Measurements from ENCODE around the gene SPOCK1.
"Not testable (repeated sequence)": the region's sequence is repeated elsewhere in the genome, so short reads cannot be mapped to it uniquely, and the experiment has no call there.

The SPOCK1 gene

GRCh38 chr5:137504916-137505315, 5.8 kb upstream of the SPOCK1 start:
- Mint-ChIP-seq H3K27ac (no peak overlapping the region), H3K4me3 (no peak overlapping the region), H3K36me3 (ENCODE audit: low read depth) (no peaks in the 10 kb centered on the region), H3K4me1 (no peaks in the 10 kb centered on the region), H3K9me3 (no peaks in the 10 kb centered on the region), H3K27me3 (ENCODE audit: low read depth, poor library complexity) (peaks cover 33% of the 10 kb centered on the region)
- DNase-seq, result no peak
- no peak for TF ChIP-seq CTCF (IDR thresholded peaks at IDR 0.05)

DNA sequence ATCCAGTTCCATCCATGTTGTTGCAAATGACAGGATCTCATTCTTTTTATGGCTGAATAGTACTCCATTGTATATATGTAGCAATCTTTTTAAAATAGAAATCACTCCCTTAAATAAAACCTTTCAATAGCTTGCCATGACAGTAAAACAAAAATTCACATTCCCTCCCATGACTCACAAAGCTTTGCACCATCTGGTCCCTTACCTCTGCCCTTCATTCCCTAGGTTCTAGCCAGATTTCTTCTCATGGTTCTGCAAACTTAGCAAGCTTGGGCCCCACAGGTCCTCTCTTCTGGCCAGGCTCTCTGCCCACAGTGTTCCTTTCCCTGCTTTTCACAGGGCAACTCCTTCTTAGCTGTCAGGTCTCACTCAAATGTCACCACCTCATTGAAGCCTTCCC, 4.3 kb upstream of the SPOCK1 start:
- DNase-seq, result no peak
- H3K4me3 Mint-ChIP-seq, result no peak overlapping the region
- no peak overlapping the region for H3K27ac Mint-ChIP-seq
- H3K36me3 Mint-ChIP-seq (ENCODE audit: low read depth), result no peaks in the 10 kb centered on the region
- no peaks in the 10 kb centered on the region for H3K4me1 Mint-ChIP-seq
- H3K9me3 Mint-ChIP-seq, result no peaks in the 10 kb centered on the region
- no peak for TF ChIP-seq CTCF (IDR thresholded peaks at IDR 0.05)
- peaks cover 26% of the 10 kb centered on the region for H3K27me3 Mint-ChIP-seq (ENCODE audit: low read depth, poor library complexity)

GRCh38 chr5:137502632-137503031, 3.5 kb upstream of the SPOCK1 start:
- Mint-ChIP-seq H3K9me3 (no peaks in the 10 kb centered on the region), H3K4me3 (no peak overlapping the region), H3K36me3 (ENCODE audit: low read depth) (no peaks in the 10 kb centered on the region), H3K27ac (no peak overlapping the region), H3K27me3 (ENCODE audit: low read depth, poor library complexity) (peaks cover 32% of the 10 kb centered on the region), H3K4me1 (no peaks in the 10 kb centered on the region)
- no peak for TF ChIP-seq CTCF (IDR thresholded peaks at IDR 0.05)
- no peak for DNase-seq

DNA sequence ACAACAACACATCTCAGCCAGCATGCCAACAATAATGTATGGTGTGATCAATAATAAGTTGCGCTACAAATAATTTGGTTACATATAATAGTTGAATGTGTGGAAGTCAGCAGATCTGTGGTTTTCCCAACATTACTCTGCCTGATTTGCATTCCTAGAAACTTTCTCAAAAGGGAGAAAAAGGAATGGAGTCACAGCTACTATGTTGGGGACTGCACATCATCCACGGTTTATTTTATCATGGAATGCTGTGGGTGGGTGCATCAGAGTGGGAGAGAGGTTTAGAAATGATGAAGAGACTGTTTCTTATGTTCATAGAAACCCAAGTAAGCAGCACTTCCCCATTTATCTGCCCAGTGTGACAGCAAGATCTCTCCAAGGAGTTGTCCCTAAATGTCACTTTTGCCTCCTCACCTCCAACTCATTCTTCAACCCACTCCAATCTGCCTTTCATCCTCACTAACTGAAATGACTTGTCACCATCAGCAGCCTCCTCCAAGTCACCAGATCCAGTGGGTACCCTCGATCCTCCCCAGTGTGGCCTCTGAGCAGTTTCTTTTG, 2.8 kb upstream of the SPOCK1 start:
- Mint-ChIP-seq H3K27ac (no peak overlapping the region), H3K36me3 (ENCODE audit: low read depth) (no peaks in the 10 kb centered on the region), H3K9me3 (no peaks in the 10 kb centered on the region), H3K27me3 (ENCODE audit: low read depth, poor library complexity) (peaks cover 36% of the 10 kb centered on the region), H3K4me3 (no peak overlapping the region), H3K4me1 (no peaks in the 10 kb centered on the region)
- no peak for DNase-seq
- TF ChIP-seq CTCF (IDR thresholded peaks at IDR 0.05), result no peak

- DNase-seq, result no peak
- Mint-ChIP-seq H3K27ac (no peak overlapping the region), H3K36me3 (ENCODE audit: low read depth) (no peaks in the 10 kb centered on the region), H3K9me3 (no peaks in the 10 kb centered on the region), H3K4me3 (no peak overlapping the region), H3K27me3 (ENCODE audit: low read depth, poor library complexity) (peaks cover 39% of the 10 kb centered on the region), H3K4me1 (no peaks in the 10 kb centered on the region)
- TF ChIP-seq CTCF (IDR thresholded peaks at IDR 0.05), result no peak
Measured at GRCh38 chr5:137501226-137501625, 2.1 kb upstream of the SPOCK1 start.

DNA sequence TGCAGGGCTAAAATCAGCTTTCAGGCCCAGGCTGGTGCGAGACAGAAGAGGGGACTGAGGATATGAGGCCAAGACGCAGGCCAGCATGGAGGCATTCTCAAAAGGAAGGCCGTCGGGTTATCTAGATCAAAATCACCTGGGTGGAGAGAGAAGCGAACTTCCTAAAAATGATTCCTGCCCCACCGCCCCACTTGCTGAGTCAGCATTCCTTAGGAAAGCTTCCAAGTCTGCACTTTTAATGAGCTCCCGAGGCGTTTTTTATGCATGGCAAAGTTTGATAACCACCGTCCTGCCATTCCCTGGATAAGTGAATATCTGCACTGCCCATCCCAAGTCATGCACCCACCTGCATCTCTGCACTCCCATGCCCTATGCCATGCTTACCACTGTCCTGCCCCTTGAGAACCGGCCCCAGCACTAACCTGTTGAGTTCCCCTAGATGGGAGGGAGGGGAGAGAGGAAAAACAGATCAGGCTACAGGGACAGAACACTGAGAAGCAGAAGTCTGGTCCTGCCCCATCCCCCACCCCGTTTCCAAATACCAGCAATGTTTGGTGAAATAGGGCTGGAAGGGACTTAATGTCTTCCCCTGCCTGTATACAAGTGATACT, 1.6 kb upstream of the SPOCK1 start:
- no peak for DNase-seq
- no peak for TF ChIP-seq CTCF (IDR thresholded peaks at IDR 0.05)
- Mint-ChIP-seq H3K36me3 (ENCODE audit: low read depth) (no peaks in the 10 kb centered on the region), H3K4me3 (no peak overlapping the region), H3K27me3 (ENCODE audit: low read depth, poor library complexity) (peaks cover 44% of the 10 kb centered on the region), H3K9me3 (no peaks in the 10 kb centered on the region), H3K27ac (no peak overlapping the region), H3K4me1 (no peaks in the 10 kb centered on the region)

DNA sequence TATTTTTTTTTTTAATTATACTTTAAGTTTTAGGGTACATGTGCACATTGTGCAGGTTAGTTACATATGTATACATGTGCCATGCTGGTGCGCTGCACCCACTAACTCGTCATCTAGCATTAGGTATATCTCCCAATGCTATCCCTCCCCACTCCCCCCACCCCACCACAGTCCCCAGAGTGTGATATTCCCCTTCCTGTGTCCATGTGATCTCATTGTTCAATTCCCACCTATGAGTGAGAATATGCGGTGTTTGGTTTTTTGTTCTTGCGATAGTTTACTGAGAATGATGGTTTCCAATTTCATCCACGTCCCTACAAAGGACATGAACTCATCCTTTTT, 351 bp upstream of the SPOCK1 start:
- not testable (repeated sequence) for H3K27ac Mint-ChIP-seq; DNase-seq; H3K4me3 Mint-ChIP-seq; H3K36me3 Mint-ChIP-seq (ENCODE audit: low read depth); H3K4me1 Mint-ChIP-seq; H3K9me3 Mint-ChIP-seq
- H3K27me3 Mint-ChIP-seq (ENCODE audit: low read depth, poor library complexity), result peaks cover 44% of the 10 kb centered on the region

Measured in nephron progenitor cell (in vitro differentiated cells).